ENCODE data around the gene OBSCN.

Gene OBSCN

DNA sequence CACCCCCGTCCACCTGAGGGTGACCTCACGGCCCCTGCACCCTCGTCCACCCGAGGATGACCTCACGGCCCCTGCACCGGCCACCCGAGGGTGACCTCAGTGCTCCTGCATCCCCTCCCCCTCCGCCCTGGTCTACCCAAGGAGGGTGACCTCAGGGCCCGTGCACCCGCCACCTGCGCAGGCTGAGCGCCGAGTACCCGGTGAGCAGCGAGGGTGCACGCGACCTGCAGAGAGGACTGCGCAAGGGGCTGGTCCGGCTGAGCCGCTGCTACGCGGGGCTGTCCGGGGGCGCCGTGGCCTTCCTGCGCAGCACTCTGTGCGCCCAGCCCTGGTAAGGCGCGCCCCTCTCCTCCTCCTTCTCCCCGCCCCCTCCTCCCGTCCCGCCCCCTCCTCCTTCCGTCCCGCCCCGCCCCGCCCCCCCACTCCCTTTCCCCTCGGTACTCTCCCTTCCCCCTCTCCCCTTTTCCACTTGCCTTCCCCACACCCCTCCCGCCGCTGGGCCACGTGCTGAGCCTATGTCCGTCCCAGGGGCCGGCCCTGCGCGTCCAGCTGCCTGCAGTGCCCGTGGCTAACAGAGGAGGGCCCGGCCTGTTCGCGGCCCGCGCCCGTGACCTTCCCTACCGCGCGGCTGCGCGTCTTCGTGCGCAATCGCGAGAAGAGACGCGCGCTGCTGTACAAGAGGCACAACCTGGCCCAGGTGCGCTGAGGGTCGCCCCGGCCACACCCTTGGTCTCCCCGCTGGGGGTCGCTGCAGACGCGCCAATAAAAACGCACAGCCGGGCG is 170.4 kb downstream of the OBSCN start:
- Histone ChIP-seq H3K4me3 (ENCODE audit: low read length in 2 of 2) (peak overlapping the region; percentile 56 to 60), H3K36me3 (ENCODE audit: control insufficient read depth in 2 of 2, insufficient read depth in 2 of 2, low read length in 2 of 2) (no peaks in the 10 kb centered on the region), H3K9ac (ENCODE audit: low read depth in 1 of 2, low read length in 2 of 2) (no peak overlapping the region), H3K4me1 (ENCODE audit: control insufficient read depth in 2 of 2, insufficient read depth in 2 of 2, low read length in 2 of 2) (peaks cover 5 to 7% of the 10 kb centered on the region in 2 donors), H3K27ac (ENCODE audit: low read depth in 2 of 2, low read length in 2 of 2) (no peak overlapping the region), H3K27me3 (ENCODE audit: control insufficient read depth in 2 of 2, insufficient read depth in 2 of 2, low read length in 2 of 2) (peaks cover 0 to 4% of the 10 kb centered on the region in 2 donors), H3K9me3 (ENCODE audit: control insufficient read depth in 2 of 2, low read length in 2 of 2) (no peaks in the 10 kb centered on the region)

DNA sequence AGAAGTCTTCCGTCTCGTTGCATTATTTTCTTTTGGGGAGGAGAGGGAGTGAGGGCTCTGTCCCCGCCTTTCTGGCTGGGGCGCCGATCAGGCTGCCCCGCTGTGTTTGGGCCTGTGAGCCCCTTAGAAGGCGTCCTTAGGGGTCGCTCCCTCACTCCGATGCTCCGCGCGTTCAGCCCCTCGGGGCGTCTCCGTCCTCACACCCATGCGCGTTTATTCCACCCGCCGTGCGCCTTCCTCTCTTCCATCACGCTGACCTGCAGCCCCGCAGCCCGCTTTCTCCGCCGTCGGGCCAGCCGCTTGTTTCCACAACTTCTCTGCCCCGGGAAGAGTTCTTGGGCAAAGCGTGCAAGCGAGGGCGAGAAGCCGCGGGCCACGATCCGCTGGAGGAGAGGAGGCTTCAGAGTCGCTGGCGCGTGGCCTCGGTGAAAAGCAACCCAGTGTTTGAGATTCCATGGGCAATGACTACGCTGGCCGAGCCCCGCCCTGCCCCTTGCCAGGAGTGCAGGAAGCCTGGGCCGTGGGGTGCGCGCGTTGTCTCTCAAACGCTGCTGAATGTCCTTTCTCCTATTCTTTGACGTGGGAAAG is 171.1 kb downstream of the OBSCN start:
- no peak overlapping the region for H3K27ac ChIP-seq (ENCODE audit: low read depth in 2 of 2, low read length in 2 of 2)
- H3K9me3 ChIP-seq (ENCODE audit: control insufficient read depth in 2 of 2, low read length in 2 of 2): no peaks in the 10 kb centered on the region
- H3K36me3 ChIP-seq (ENCODE audit: control insufficient read depth in 2 of 2, insufficient read depth in 2 of 2, low read length in 2 of 2): no peaks in the 10 kb centered on the region
- H3K9ac ChIP-seq (ENCODE audit: low read depth in 1 of 2, low read length in 2 of 2): no peak overlapping the region
- peaks cover 0 to 4% of the 10 kb centered on the region in 2 donors for H3K27me3 ChIP-seq (ENCODE audit: control insufficient read depth in 2 of 2, insufficient read depth in 2 of 2, low read length in 2 of 2)
- H3K4me3 ChIP-seq (ENCODE audit: low read length in 2 of 2): peak overlapping the region; percentile 56 to 60
- peaks cover 5 to 7% of the 10 kb centered on the region in 2 donors for H3K4me1 ChIP-seq (ENCODE audit: control insufficient read depth in 2 of 2, insufficient read depth in 2 of 2, low read length in 2 of 2)

DNA sequence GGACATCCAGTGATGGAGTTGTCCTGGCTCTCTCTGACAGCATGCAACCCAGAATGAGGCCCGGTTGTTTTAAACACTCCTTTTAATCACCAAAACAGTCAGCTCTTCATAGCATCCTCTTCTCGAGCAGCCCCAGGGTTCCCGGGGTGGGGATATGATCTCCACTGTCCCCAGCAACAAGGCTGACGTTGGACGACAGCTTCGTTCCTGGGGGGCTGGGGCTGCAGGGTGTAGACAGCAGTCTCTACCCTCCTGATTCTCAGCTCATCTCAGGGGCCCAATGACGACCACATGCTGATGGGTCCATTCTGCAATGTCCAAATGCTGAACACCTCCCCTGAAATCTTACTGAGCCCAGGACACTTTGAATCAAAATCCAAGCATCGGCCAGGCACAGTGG is 171.8 kb downstream of the OBSCN start:
- Histone ChIP-seq H3K27ac (ENCODE audit: low read depth in 2 of 2, low read length in 2 of 2) (no peak overlapping the region), H3K9me3 (ENCODE audit: control insufficient read depth in 2 of 2, low read length in 2 of 2) (no peaks in the 10 kb centered on the region), H3K27me3 (ENCODE audit: control insufficient read depth in 2 of 2, insufficient read depth in 2 of 2, low read length in 2 of 2) (peaks cover 0 to 4% of the 10 kb centered on the region in 2 donors), H3K9ac (ENCODE audit: low read depth in 1 of 2, low read length in 2 of 2) (no peak overlapping the region), H3K4me3 (ENCODE audit: low read length in 2 of 2) (no peak overlapping the region), H3K4me1 (ENCODE audit: control insufficient read depth in 2 of 2, insufficient read depth in 2 of 2, low read length in 2 of 2) (peaks cover 5 to 7% of the 10 kb centered on the region in 2 donors), H3K36me3 (ENCODE audit: control insufficient read depth in 2 of 2, insufficient read depth in 2 of 2, low read length in 2 of 2) (no peaks in the 10 kb centered on the region)

DNA sequence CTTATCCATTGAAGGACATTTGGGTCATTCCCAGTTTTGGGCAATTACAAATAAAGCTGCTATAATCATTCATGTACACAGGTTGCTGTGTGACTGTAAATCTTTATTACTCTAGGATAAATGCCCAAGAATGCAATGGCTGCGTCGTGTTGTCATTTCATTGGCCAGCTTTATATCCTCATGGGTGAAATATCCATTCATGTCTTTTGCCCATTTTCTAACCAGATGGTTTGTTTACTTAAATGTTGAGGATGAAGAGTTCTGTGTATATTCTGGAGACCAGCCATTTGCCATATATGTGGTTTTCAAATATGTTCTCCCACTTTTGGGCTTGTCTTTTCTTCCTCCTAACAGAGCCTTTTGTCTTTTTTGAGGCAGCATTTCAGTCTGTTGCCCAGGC is 173.5 kb downstream of the OBSCN start:
- no peaks in the 10 kb centered on the region for H3K36me3 ChIP-seq (ENCODE audit: control insufficient read depth in 2 of 2, insufficient read depth in 2 of 2, low read length in 2 of 2)
- H3K4me1 ChIP-seq (ENCODE audit: control insufficient read depth in 2 of 2, insufficient read depth in 2 of 2, low read length in 2 of 2): peaks cover 5 to 7% of the 10 kb centered on the region in 2 donors

DNA sequence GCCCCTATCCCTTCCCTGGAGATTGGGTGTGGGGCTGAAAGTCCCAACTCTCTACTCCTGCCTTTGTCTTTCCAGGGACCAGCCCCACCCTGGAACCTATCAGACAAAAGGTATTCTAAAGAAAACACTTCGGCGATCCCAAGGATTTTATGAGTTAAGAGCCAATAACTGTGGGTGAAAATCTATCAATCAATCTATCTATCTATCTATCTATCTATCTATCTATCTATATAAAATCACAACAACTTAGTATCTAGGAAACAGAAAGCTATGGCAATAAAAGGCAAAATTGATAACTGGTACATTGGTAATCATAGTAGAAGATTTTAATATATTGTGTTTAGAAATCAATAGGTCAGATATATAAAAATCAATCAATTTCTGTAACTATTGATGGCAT is 175.9 kb downstream of the OBSCN start:
- Histone ChIP-seq H3K9ac (ENCODE audit: low read depth in 1 of 2, low read length in 2 of 2) (no peak overlapping the region), H3K36me3 (ENCODE audit: control insufficient read depth in 2 of 2, insufficient read depth in 2 of 2, low read length in 2 of 2) (no peaks in the 10 kb centered on the region), H3K4me1 (ENCODE audit: control insufficient read depth in 2 of 2, insufficient read depth in 2 of 2, low read length in 2 of 2) (peaks cover 3 to 5% of the 10 kb centered on the region in 2 donors), H3K27ac (ENCODE audit: low read depth in 2 of 2, low read length in 2 of 2) (no peak overlapping the region), H3K27me3 (ENCODE audit: control insufficient read depth in 2 of 2, insufficient read depth in 2 of 2, low read length in 2 of 2) (peaks cover 0 to 4% of the 10 kb centered on the region in 2 donors), H3K4me3 (ENCODE audit: low read length in 2 of 2) (no peak overlapping the region), H3K9me3 (ENCODE audit: control insufficient read depth in 2 of 2, low read length in 2 of 2) (no peaks in the 10 kb centered on the region)

More for the DNA sequence above, 173.5 kb downstream of the OBSCN start:
- H3K27ac ChIP-seq (ENCODE audit: low read depth in 2 of 2, low read length in 2 of 2): no peak overlapping the region
- H3K9me3 ChIP-seq (ENCODE audit: control insufficient read depth in 2 of 2, low read length in 2 of 2): no peaks in the 10 kb centered on the region
- H3K4me3 ChIP-seq (ENCODE audit: low read length in 2 of 2): no peak overlapping the region
- no peak overlapping the region for H3K9ac ChIP-seq (ENCODE audit: low read depth in 1 of 2, low read length in 2 of 2)
- H3K27me3 ChIP-seq (ENCODE audit: control insufficient read depth in 2 of 2, insufficient read depth in 2 of 2, low read length in 2 of 2): peaks cover 0 to 4% of the 10 kb centered on the region in 2 donors

DNA sequence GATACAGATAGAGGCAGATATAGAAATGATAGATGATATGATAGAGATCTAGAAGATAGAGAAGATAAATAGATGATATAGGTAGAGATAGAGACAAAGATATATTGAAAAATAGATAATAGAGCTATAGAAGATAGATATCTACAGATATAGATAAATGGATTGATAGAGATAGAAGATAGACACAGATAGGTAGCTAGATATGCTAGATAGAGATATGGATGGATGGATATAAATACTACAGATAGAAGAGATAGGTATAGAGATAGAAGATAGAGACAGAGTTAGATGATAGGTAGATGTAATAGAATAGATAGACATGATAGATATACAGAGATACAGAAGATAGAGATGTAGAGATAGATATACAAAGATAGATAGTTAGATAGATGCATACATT is 177.4 kb downstream of the OBSCN start:
- H3K27ac ChIP-seq (ENCODE audit: low read depth in 2 of 2, low read length in 2 of 2): no peak overlapping the region
- H3K9ac ChIP-seq (ENCODE audit: low read depth in 1 of 2, low read length in 2 of 2): no peak overlapping the region
- H3K27me3 ChIP-seq (ENCODE audit: control insufficient read depth in 2 of 2, insufficient read depth in 2 of 2, low read length in 2 of 2): peaks cover 0 to 4% of the 10 kb centered on the region in 2 donors
- peaks cover 0 to 3% of the 10 kb centered on the region in 2 donors for H3K4me1 ChIP-seq (ENCODE audit: control insufficient read depth in 2 of 2, insufficient read depth in 2 of 2, low read length in 2 of 2)
- no peaks in the 10 kb centered on the region for H3K36me3 ChIP-seq (ENCODE audit: control insufficient read depth in 2 of 2, insufficient read depth in 2 of 2, low read length in 2 of 2)
- H3K9me3 ChIP-seq (ENCODE audit: control insufficient read depth in 2 of 2, low read length in 2 of 2): no peaks in the 10 kb centered on the region
- H3K4me3 ChIP-seq (ENCODE audit: low read length in 2 of 2): no peak overlapping the region

DNA sequence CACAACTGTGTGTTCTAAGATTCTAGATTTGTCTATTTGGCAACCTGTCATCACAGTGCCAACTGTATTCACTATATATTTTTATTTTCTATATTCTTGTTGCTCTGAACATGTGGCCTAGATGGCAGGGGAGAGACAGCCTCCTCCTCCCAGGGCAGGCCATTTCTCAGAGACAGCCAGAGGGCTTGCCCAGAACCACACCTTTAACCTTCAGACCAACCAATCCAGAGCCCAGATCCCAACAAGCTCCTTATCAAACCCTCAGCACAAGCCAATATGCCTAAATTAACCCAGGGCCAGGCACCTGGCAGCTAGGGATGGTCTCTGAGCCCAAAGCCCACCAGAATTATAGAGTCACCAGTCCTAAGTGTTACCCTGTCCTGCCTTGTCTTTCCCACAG is 179.5 kb downstream of the OBSCN start:
- Histone ChIP-seq H3K27me3 (ENCODE audit: control insufficient read depth in 2 of 2, insufficient read depth in 2 of 2, low read length in 2 of 2) (no peaks in the 10 kb centered on the region), H3K4me3 (ENCODE audit: low read length in 2 of 2) (no peak overlapping the region), H3K36me3 (ENCODE audit: control insufficient read depth in 2 of 2, insufficient read depth in 2 of 2, low read length in 2 of 2) (peaks cover 0 to 6% of the 10 kb centered on the region in 2 donors), H3K4me1 (ENCODE audit: control insufficient read depth in 2 of 2, insufficient read depth in 2 of 2, low read length in 2 of 2) (no peaks in the 10 kb centered on the region), H3K27ac (ENCODE audit: low read depth in 2 of 2, low read length in 2 of 2) (no peak overlapping the region), H3K9me3 (ENCODE audit: control insufficient read depth in 2 of 2, low read length in 2 of 2) (no peaks in the 10 kb centered on the region), H3K9ac (ENCODE audit: low read depth in 1 of 2, low read length in 2 of 2) (no peak overlapping the region)

DNA sequence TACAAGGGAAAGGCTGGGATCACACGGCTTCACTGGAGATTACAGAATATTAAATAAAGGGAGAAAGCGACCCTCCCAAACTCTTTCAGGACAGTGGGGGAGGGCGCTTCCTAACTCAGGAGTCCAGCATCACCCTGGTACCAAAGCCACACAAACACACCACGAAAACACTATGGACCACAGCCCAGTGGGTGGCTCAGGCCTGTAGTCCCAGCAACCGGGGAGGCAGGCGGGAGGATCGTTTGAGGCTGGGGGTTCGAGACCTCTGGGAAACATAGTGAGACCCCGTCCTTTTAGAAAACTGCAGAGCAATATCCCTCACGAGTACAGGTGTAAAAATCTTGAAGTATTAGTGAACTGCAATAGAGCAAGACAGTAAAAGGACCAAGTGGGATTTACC is 182.8 kb downstream of the OBSCN start:
- no peaks in the 10 kb centered on the region for H3K4me1 ChIP-seq (ENCODE audit: control insufficient read depth in 2 of 2, insufficient read depth in 2 of 2, low read length in 2 of 2)
- peaks cover 11 to 21% of the 10 kb centered on the region in 2 donors for H3K36me3 ChIP-seq (ENCODE audit: control insufficient read depth in 2 of 2, insufficient read depth in 2 of 2, low read length in 2 of 2)
- no peaks in the 10 kb centered on the region for H3K9me3 ChIP-seq (ENCODE audit: control insufficient read depth in 2 of 2, low read length in 2 of 2)
- H3K27ac ChIP-seq (ENCODE audit: low read depth in 2 of 2, low read length in 2 of 2): no peak overlapping the region
- no peaks in the 10 kb centered on the region for H3K27me3 ChIP-seq (ENCODE audit: control insufficient read depth in 2 of 2, insufficient read depth in 2 of 2, low read length in 2 of 2)
- H3K9ac ChIP-seq (ENCODE audit: low read depth in 1 of 2, low read length in 2 of 2): no peak overlapping the region
- H3K4me3 ChIP-seq (ENCODE audit: low read length in 2 of 2): no peak overlapping the region

DNA sequence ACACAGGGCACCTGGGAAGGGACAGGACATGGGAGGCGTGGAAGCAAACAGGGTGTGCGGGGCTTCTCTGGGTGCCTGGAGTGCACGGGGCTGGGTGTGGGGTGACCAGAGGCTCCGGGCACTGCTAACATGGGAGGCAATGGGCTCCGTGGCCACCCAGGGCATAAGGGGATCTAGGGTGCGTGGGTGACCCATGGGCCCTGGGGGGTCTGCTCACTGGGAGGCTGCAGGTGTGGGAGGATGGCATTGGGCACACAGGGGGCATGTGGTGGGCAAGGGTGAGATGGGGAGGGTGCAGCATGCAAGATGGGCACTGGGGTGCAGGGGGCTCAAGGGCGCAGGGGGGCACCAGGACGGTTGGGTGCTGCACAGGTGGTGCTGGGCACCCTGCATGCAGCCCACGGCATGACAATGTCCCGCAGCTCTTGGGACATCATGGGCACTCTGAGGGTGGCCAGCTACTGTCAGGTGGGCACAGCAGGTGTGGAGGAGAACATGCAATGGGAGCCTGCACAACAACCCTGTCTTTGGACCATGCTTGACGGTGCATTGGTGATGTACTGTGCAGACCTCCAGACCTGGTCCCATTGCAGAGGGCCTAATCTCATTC is 183.7 kb downstream of the OBSCN start:
- Histone ChIP-seq H3K27me3 (ENCODE audit: control insufficient read depth in 2 of 2, insufficient read depth in 2 of 2, low read length in 2 of 2) (no peaks in the 10 kb centered on the region), H3K27ac (ENCODE audit: low read depth in 2 of 2, low read length in 2 of 2) (no peak overlapping the region), H3K9ac (ENCODE audit: low read depth in 1 of 2, low read length in 2 of 2) (no peak overlapping the region), H3K9me3 (ENCODE audit: control insufficient read depth in 2 of 2, low read length in 2 of 2) (no peaks in the 10 kb centered on the region), H3K36me3 (ENCODE audit: control insufficient read depth in 2 of 2, insufficient read depth in 2 of 2, low read length in 2 of 2) (peaks cover 19 to 29% of the 10 kb centered on the region in 2 donors), H3K4me1 (ENCODE audit: control insufficient read depth in 2 of 2, insufficient read depth in 2 of 2, low read length in 2 of 2) (no peaks in the 10 kb centered on the region), H3K4me3 (ENCODE audit: low read length in 2 of 2) (no peak overlapping the region)

Data from mucosa of rectum (tissue), 2 donors.